SK-N-SH (cell line): ENCODE measurements around the gene ADPRHL1. TPM values are rescaled to one million over a fixed set of nuclear protein-coding genes. Genes with fewer than 3 reads are reported as not detected.

Experiments used
- CTCF ChIA-PET: fragments of 300-600, 350-600 bp; formaldehyde crosslinking; extraction: SDS; loops from one replicate; lab custom pipeline; 2021; lab: Yijun Ruan, JAX
- POLR2A ChIA-PET: fragments of 350-600 bp; sonication (Branson Sonifier 250); formaldehyde crosslinking; extraction: SDS; loops from one replicate; lab custom pipeline; 2020; ENCODE audit warnings: antibody characterized with exemption, inconsistent platforms; lab: Yijun Ruan, JAX
- DNase-seq: peaks from one replicate; pipeline ENCODE4 v3.0.0; 2012
- H2AFZ ChIP-seq: fragments of 200-600 bp; sonication (generic); 2 replicates; pipeline ENCODE4 v1.8.1; 2016; ENCODE audit warnings: antibody characterized with exemption, mild to moderate bottlenecking, low read depth
- H3F3A ChIP-seq: fragments of 200-600 bp; sonication (generic); replicated peaks from 2 replicates; pipeline ENCODE3; 2016; ENCODE audit warnings: antibody characterized with exemption, mild to moderate bottlenecking; ENCODE audit not compliant: insufficient read depth
- H3K27ac ChIP-seq, 2 experiments: fragments of 200-500 bp in 1 of 2; fragments of 200-600 bp in 1 of 2; sonication (Bioruptor generic) in 1 of 2; sonication (generic), shearing (Covaris generic) in 1 of 2; 2 replicates each; pipeline versions ENCODE4 v1.5.1 to v1.6.1; 2014 to 2016; ENCODE audit warnings: low read depth in 2 of 2, inconsistent platforms in 1 of 2, low read length in 1 of 2, mild to moderate bottlenecking in 1 of 2, mixed read lengths in 1 of 2
- H3K27me3 ChIP-seq: fragments of 200-600 bp; sonication (generic), shearing (Covaris generic); 2 replicates; pipeline ENCODE4 v1.6.1; 2016; ENCODE audit warnings: mixed run types; ENCODE audit not compliant: insufficient read depth
- H3K36me3 ChIP-seq, 2 experiments: fragments of 200-500 bp in 1 of 2; fragments of 200-600 bp in 1 of 2; sonication (Bioruptor generic) in 1 of 2; sonication (generic) in 1 of 2; replicated peaks in 1 of 2; 2 replicates each; pipeline versions ENCODE3 to v1.5.1; 2014 to 2016; ENCODE audit warnings: low read length in 1 of 2, mild to moderate bottlenecking in 1 of 2; ENCODE audit not compliant: insufficient read depth in 2 of 2, control insufficient read depth in 1 of 2
- H3K4me1 ChIP-seq, 2 experiments: fragments of 200-500 bp in 1 of 2; fragments of 200-600 bp in 1 of 2; sonication (Bioruptor generic) in 1 of 2; sonication (generic), shearing (Covaris generic) in 1 of 2; 2 replicates each; pipeline versions ENCODE4 v1.5.1 to v1.6.1; 2014 to 2016; ENCODE audit warnings: low read depth in 1 of 2, low read length in 1 of 2, mixed run types in 1 of 2; ENCODE audit not compliant: insufficient read depth in 2 of 2, control insufficient read depth in 1 of 2
- H3K4me2 ChIP-seq: fragments of 200-600 bp; sonication (generic), shearing (Covaris generic); 2 replicates; pipeline ENCODE4 v1.6.1; 2017; ENCODE audit warnings: mixed run types
- H3K4me3 ChIP-seq, 2 experiments: fragments of 200-500 bp in 1 of 2; fragments of 200-600 bp in 1 of 2; sonication (Bioruptor generic) in 1 of 2; sonication (generic), shearing (Covaris generic) in 1 of 2; 2 replicates each; pipeline versions ENCODE4 v1.5.1 to v1.8.1; 2014 to 2016; ENCODE audit warnings: low read depth in 2 of 2, inconsistent platforms in 1 of 2, low read length in 1 of 2, mild to moderate bottlenecking in 1 of 2, mixed read lengths in 1 of 2, moderate library complexity in 1 of 2
- H3K79me2 ChIP-seq: fragments of 200-600 bp; sonication (generic); 2 replicates; pipeline ENCODE4 v1.8.1; 2017; ENCODE audit warnings: mild to moderate bottlenecking; ENCODE audit not compliant: insufficient read depth
- H3K9ac ChIP-seq: fragments of 200-600 bp; sonication (generic); 2 replicates; pipeline ENCODE4 v1.6.1; 2017; ENCODE audit warnings: mixed run types
- H3K9me2 ChIP-seq: fragments of 200-600 bp; sonication (generic); 2 replicates; pipeline ENCODE4 v1.6.1; 2017; ENCODE audit warnings: mixed run types
- H3K9me3 ChIP-seq: fragments of 200-600 bp; sonication (generic); 2 replicates; pipeline ENCODE4 v1.6.1; 2017; ENCODE audit warnings: mixed run types, mild to moderate bottlenecking, moderate library complexity
- H4K20me1 ChIP-seq: fragments of 200-600 bp; sonication (generic); 2 replicates; pipeline ENCODE4 v1.6.1; 2017; ENCODE audit warnings: mild to moderate bottlenecking, mixed run types; ENCODE audit not compliant: insufficient read depth
- CHD2 ChIP-seq: fragments of 150-350 bp; IDR thresholded peaks from 2 replicates; pipeline ENCODE4 v1.6.1; 2018; ENCODE audit warnings: low read length; ENCODE audit not compliant: partially characterized antibody
- CTCF ChIP-seq: fragments of 200-600 bp; sonication (generic); IDR thresholded peaks from 2 replicates; pipeline ENCODE4 v1.6.1; 2017; ENCODE audit warnings: antibody characterized with exemption, mild to moderate bottlenecking, moderate library complexity
- EZH2phosphoT487 ChIP-seq: fragments of 200-600 bp; sonication (generic); IDR thresholded peaks from 2 replicates; pipeline ENCODE4 v1.6.1; 2017; ENCODE audit warnings: low read depth, mixed run types, mild to moderate bottlenecking, antibody characterized with exemption, moderate library complexity, borderline replicate concordance
- FOXJ3 ChIP-seq: sonication (generic); formaldehyde crosslinking; IDR thresholded peaks from 2 replicates; pipeline ENCODE4 v1.5.1; 2020; ENCODE audit warnings: mild to moderate bottlenecking, missing genetic modification reagents
- GABPA ChIP-seq: IDR thresholded peaks from 2 replicates; pipeline ENCODE4 v1.4.0; 2012; ENCODE audit warnings: low read depth, mild to moderate bottlenecking
- GATA2 ChIP-seq: sonication (generic); formaldehyde crosslinking; IDR thresholded peaks from 2 replicates; pipeline ENCODE4 v1.5.0; 2020; ENCODE audit warnings: mild to moderate bottlenecking, missing genetic modification reagents
- JUND ChIP-seq: IDR thresholded peaks from 2 replicates; pipeline ENCODE4 v1.4.0; 2012
- MAX ChIP-seq: IDR thresholded peaks from 2 replicates; pipeline ENCODE4 v1.4.0; 2012; ENCODE audit warnings: low read depth
- MEF2A ChIP-seq: IDR thresholded peaks from 2 replicates; pipeline ENCODE4 v1.4.0; 2012; ENCODE audit warnings: low read depth, borderline replicate concordance
- MXI1 ChIP-seq: IDR thresholded peaks from 2 replicates; pipeline ENCODE4 v1.6.1; 2012; ENCODE audit warnings: mild to moderate bottlenecking, low read depth, low read length, improper control_type of control experiment
- NFIC ChIP-seq: IDR thresholded peaks from 2 replicates; pipeline ENCODE4 v1.4.0; 2012; ENCODE audit warnings: borderline replicate concordance
- RCOR1 ChIP-seq: fragments of 150-350 bp; IDR thresholded peaks from 2 replicates; pipeline ENCODE4 v1.6.1; 2017; ENCODE audit warnings: antibody characterized with exemption, low read length
- REST ChIP-seq: IDR thresholded peaks from 2 replicates; pipeline ENCODE4 v1.6.1; 2012; ENCODE audit warnings: mild to moderate bottlenecking, low read depth, low read length, moderate library complexity
- RFX5 ChIP-seq: IDR thresholded peaks from 2 replicates; pipeline ENCODE4 v1.6.1; 2012; ENCODE audit warnings: mild to moderate bottlenecking, improper control_type of control experiment, low read length
- RXRA ChIP-seq: IDR thresholded peaks from 2 replicates; pipeline ENCODE4 v1.4.0; 2012; ENCODE audit warnings: low read depth, mild to moderate bottlenecking, borderline replicate concordance
- TAF1 ChIP-seq: IDR thresholded peaks from 2 replicates; pipeline ENCODE4 v1.6.1; 2012; ENCODE audit warnings: low read depth, mild to moderate bottlenecking, low read length, moderate library complexity, borderline replicate concordance
- TCF12 ChIP-seq: IDR thresholded peaks from 2 replicates; pipeline ENCODE4 v1.4.0; 2012
- TEAD4 ChIP-seq: IDR thresholded peaks from 2 replicates; pipeline ENCODE4 v1.4.0; 2012; ENCODE audit warnings: mild to moderate bottlenecking, borderline replicate concordance; ENCODE audit not compliant: insufficient read depth
- USF1 ChIP-seq: IDR thresholded peaks from 2 replicates; pipeline ENCODE4 v1.4.0; 2012; ENCODE audit warnings: low read depth, borderline replicate concordance
- USF2 ChIP-seq: fragments of 150-350 bp; IDR thresholded peaks from 2 replicates; pipeline ENCODE4 v1.6.1; 2017; ENCODE audit warnings: antibody characterized with exemption, low read length, low read depth, borderline replicate concordance
- WGBS: methylation state at CpG from one replicate; pipeline ENCODE4 v1.1.6; 2017; ENCODE audit warnings: low lambda C conversion rate; 5-methylcytosine and 5-hydroxymethylcytosine counted together
- polyA plus RNA-seq, 3 experiments: library from polyadenylated mRNA; depleted of rRNA; stranded (reverse); fragments of >200 nt; gene quantifications; 2 replicates each; pipeline ENCODE4 v1.2.3, GENCODE V29; 2012

Gene ADPRHL1
- polyA plus RNA-seq, 1 of the 3 experiments (the other 2 are of a cell fraction) = 1.0 TPM

- Histone ChIP-seq H3K27ac (no peak overlapping the region), H3K27me3 (no peaks in the 10 kb centered on the region), H3K4me1 (peaks cover 8 to 9% of the 10 kb centered on the region in 2 experiments; a peak in 3 of 4 replicates), H3K36me3 (no peaks in the 10 kb centered on the region), H3K9ac (no peak overlapping the region), H3K4me2 (no peak overlapping the region), H3K9me3 (no peaks in the 10 kb centered on the region), H3K79me2 (no peaks in the 10 kb centered on the region), H3F3A (peaks cover 4% of the 10 kb centered on the region), H2AFZ (no peak overlapping the region), H4K20me1 (no peaks in the 10 kb centered on the region), H3K4me3 (no peak overlapping the region), H3K9me2 (no peaks in the 10 kb centered on the region)
- no peak for DNase-seq
- ChIA-PET POLR2A (no interaction called here), CTCF (no interaction called here)
- 73% methylated on average over 4 of the region's 9 CpGs for WGBS
- no peak for TF ChIP-seq RXRA
- no peak for TF ChIP-seq TCF12
- TF ChIP-seq FOXJ3 (CRISPR knock-in tag) = no peak
- TF ChIP-seq TEAD4 = no peak
Measured at GRCh38 chr13:113413898-113414282, 39.4 kb downstream of the ADPRHL1 start.

- DNase-seq = no peak
- POLR2A ChIA-PET = no interaction called here
- H3K4me2 ChIP-seq = no peak overlapping the region
- no peak for TF ChIP-seq NFIC
- no peak for TF ChIP-seq RFX5
- TF ChIP-seq REST = no peak
- TF ChIP-seq GABPA = no peak
- TF ChIP-seq CHD2 = no peak
- no peak for TF ChIP-seq JUND
- no peak for TF ChIP-seq RCOR1
- TF ChIP-seq MEF2A = no peak
- no peak for TF ChIP-seq MAX
- TF ChIP-seq MXI1 = no peak
- TF ChIP-seq TAF1 = no peak
- no peak for TF ChIP-seq EZH2phosphoT487
- TF ChIP-seq CTCF = no peak
- TF ChIP-seq GATA2 (CRISPR knock-in tag) = no peak
- TF ChIP-seq USF1 = no peak
- no peak for TF ChIP-seq USF2
- no peak for TF ChIP-seq FOXJ3 (CRISPR knock-in tag)
Measured at GRCh38 chr13:113413178-113413897, 40.0 kb downstream of the ADPRHL1 start.

More at GRCh38 chr13:113413178-113413897, 40.0 kb downstream of the ADPRHL1 start:
- H3K9ac ChIP-seq = no peak overlapping the region
- no peaks in the 10 kb centered on the region for H3K9me3 ChIP-seq
- no peaks in the 10 kb centered on the region for H4K20me1 ChIP-seq
- no peak overlapping the region for H3K27ac ChIP-seq
- no peak overlapping the region for H2AFZ ChIP-seq
- no peaks in the 10 kb centered on the region for H3K27me3 ChIP-seq
- no peaks in the 10 kb centered on the region for H3K79me2 ChIP-seq
- WGBS = 90% methylated on average over 21 of the region's 32 CpGs
- H3F3A ChIP-seq = peaks cover 4% of the 10 kb centered on the region
- CTCF ChIA-PET = interaction anchor here (0.7 kb wide), 1 partner anchor 18 kb away, joined by 3 read pairs; no protein-coding TSS in a partner anchor
- no peaks in the 10 kb centered on the region for H3K36me3 ChIP-seq
- H3K9me2 ChIP-seq = no peaks in the 10 kb centered on the region
- H3K4me1 ChIP-seq = peaks cover 8 to 15% of the 10 kb centered on the region in 2 experiments
- H3K4me3 ChIP-seq = no peak overlapping the region
